ENCODE results near the gene CTH.

DNA sequence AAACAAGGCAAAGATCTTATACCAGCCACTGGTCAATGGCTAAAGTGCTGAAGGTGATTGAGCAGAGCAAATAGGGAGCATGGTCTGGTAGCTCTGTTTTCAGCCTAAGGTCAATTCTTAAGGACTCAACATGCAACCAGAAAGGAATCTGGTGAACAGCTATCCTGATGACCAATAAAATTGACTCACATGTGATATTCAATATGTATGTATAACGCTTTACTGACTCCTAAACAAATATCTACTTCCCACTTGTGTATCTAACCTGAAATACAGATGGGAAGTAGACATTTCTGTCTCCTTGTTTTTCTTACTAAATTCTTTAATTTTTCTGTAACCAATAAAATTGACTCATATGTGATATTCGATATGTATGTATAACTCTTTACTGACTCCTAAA is 24.9 kb upstream of the CTH start:
- TF ChIP-seq, protein P1, sequence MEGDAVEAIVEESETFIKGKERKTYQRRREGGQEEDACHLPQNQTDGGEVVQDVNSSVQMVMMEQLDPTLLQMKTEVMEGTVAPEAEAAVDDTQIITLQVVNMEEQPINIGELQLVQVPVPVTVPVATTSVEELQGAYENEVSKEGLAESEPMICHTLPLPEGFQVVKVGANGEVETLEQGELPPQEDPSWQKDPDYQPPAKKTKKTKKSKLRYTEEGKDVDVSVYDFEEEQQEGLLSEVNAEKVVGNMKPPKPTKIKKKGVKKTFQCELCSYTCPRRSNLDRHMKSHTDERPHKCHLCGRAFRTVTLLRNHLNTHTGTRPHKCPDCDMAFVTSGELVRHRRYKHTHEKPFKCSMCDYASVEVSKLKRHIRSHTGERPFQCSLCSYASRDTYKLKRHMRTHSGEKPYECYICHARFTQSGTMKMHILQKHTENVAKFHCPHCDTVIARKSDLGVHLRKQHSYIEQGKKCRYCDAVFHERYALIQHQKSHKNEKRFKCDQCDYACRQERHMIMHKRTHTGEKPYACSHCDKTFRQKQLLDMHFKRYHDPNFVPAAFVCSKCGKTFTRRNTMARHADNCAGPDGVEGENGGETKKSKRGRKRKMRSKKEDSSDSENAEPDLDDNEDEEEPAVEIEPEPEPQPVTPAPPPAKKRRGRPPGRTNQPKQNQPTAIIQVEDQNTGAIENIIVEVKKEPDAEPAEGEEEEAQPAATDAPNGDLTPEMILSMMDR (conservative IDR thresholded peaks at IDR 0.05; ENCODE audit: low read depth, low read length), result no peak
- TF ChIP-seq EZH2 (IDR thresholded peaks at IDR 0.05; ENCODE audit: low read length, unreplicated experiment) (no peak), EZH2phosphoT487 (IDR thresholded peaks at IDR 0.05; ENCODE audit: borderline replicate concordance, low read length) (no peak)

All from PC-3 (cell line).